K562 (cell line): ENCODE data around the gene CACNA1C. TPM values are rescaled to one million over a fixed set of nuclear protein-coding genes. Genes with fewer than 3 reads are reported as not detected.
A peak's percentile ranks its signal among the peaks of the same experiment; 100 is the strongest.

Experiments used
- ATAC-seq: fragments of 200-7000 bp; cut with Tn5 transposase; 3 replicates; pipeline ENCODE4 v1.9.1; 2020; ENCODE audit warnings: moderate library complexity
- BruUV-seq: library from RNA; stranded (reverse); fragments of 400-500 nt; replicated peaks from 2 replicates; lab custom pipeline; 2021; lab: Mats Ljungman, UMichigan
- CTCF ChIA-PET: fragments of 300-600 bp; formaldehyde crosslinking; extraction: SDS; loops from one replicate; lab custom pipeline; 2021; ENCODE audit warnings: low intra/inter-chr PET ratio; lab: Yijun Ruan, JAX
- POLR2A ChIA-PET: fragments of 300-600, 350-650 bp; sonication (Branson Sonifier 250); formaldehyde crosslinking; extraction: SDS; loops from one replicate; lab custom pipeline; 2021; ENCODE audit warnings: antibody characterized with exemption, inconsistent platforms; lab: Yijun Ruan, JAX
- DNase-seq, 4 experiments: peaks; one replicate each; pipeline versions ENCODE4 v3.0.0 to v3.0.0-alpha.2; 2011 to 2018; ENCODE audit warnings: low spot score in 3 of 4, mixed read lengths in 3 of 4; ENCODE audit errors: extremely low read depth in 1 of 4
- FAIRE-seq: peaks from 2 replicates; lab custom pipeline; 2011; peaks lifted over from hg19 to GRCh38; lab: Jason Lieb, UNC
- H2AFZ ChIP-seq: 2 replicates; pipeline ENCODE4 v1.6.0; 2011; ENCODE audit warnings: low read depth, low read length, control low read depth, inconsistent platforms
- H3K27ac ChIP-seq: fragments of 200-600 bp; 3 replicates; pipeline ENCODE4 v1.8.0; 2011; ENCODE audit warnings: low read depth, mild to moderate bottlenecking, control low read depth, inconsistent platforms, low read length, moderate library complexity, mixed read lengths; ENCODE audit errors: extremely low read depth
- H3K27me3 ChIP-seq, 2 experiments: fragments of 300-600 bp in 1 of 2; 2 replicates in 1 of 2; 3 replicates in 1 of 2; pipeline versions ENCODE4 v1.6.0 to v1.8.0; 2011; ENCODE audit warnings: inconsistent platforms in 2 of 2, low read length in 2 of 2, mild to moderate bottlenecking in 1 of 2, mixed read lengths in 1 of 2, moderate library complexity in 1 of 2; ENCODE audit not compliant: control insufficient read depth in 2 of 2, insufficient read depth in 2 of 2
- H3K36me3 ChIP-seq: fragments of 300-600 bp; 3 replicates; pipeline ENCODE4 v1.8.0; 2011; ENCODE audit warnings: mild to moderate bottlenecking, low read length, inconsistent platforms; ENCODE audit not compliant: control insufficient read depth, insufficient read depth
- H3K4me1 ChIP-seq, 2 experiments: fragments of 200-600 bp in 1 of 2; replicated peaks in 1 of 2; 2 replicates in 1 of 2; 3 replicates in 1 of 2; pipeline versions ENCODE4 v1.5.1 to v1.8.0; 2011; ENCODE audit warnings: inconsistent platforms in 2 of 2, low read length in 2 of 2, mild to moderate bottlenecking in 1 of 2, mixed read lengths in 1 of 2, moderate library complexity in 1 of 2; ENCODE audit not compliant: control insufficient read depth in 2 of 2, insufficient read depth in 2 of 2
- H3K4me2 ChIP-seq: 2 replicates; pipeline ENCODE4 v1.6.1; 2011; ENCODE audit warnings: low read length, control low read depth, inconsistent platforms, mixed read lengths; ENCODE audit not compliant: insufficient read depth
- H3K4me3 ChIP-seq: fragments of 200-600 bp; sonication (generic), shearing (Covaris generic); 2 replicates; pipeline ENCODE4 v1.5.1; 2016; ENCODE audit warnings: control low read depth, inconsistent platforms
- H3K79me2 ChIP-seq: fragments of 200-600 bp; 3 replicates; pipeline ENCODE4 v1.8.0; 2011; ENCODE audit warnings: low read length, inconsistent platforms; ENCODE audit not compliant: control insufficient read depth, insufficient read depth
- H3K9ac ChIP-seq, 2 experiments: 2 replicates each; pipeline versions ENCODE4 v1.6.0 to v1.6.1; 2011; ENCODE audit warnings: low read depth in 2 of 2, low read length in 2 of 2, control low read depth in 1 of 2, inconsistent platforms in 1 of 2, mild to moderate bottlenecking in 1 of 2, mixed read lengths in 1 of 2; ENCODE audit not compliant: insufficient read depth in 1 of 2
- H3K9me1 ChIP-seq: one replicate; pipeline ENCODE4 v1.6.0; 2011; ENCODE audit warnings: inconsistent platforms, mild to moderate bottlenecking, low read length, moderate library complexity; ENCODE audit not compliant: control insufficient read depth, insufficient read depth
- H3K9me3 ChIP-seq: replicated peaks from 2 replicates; pipeline ENCODE4 v1.5.1; 2011; ENCODE audit warnings: low read depth, low read length, inconsistent platforms; ENCODE audit not compliant: control insufficient read depth, insufficient read depth
- H4K20me1 ChIP-seq: replicated peaks from 2 replicates; pipeline ENCODE4 v1.6.1; 2011; ENCODE audit warnings: low read length, inconsistent platforms, mixed read lengths; ENCODE audit not compliant: control insufficient read depth, insufficient read depth
- ARID1B ChIP-seq: fragments of 450-650 bp; IDR thresholded peaks from 2 replicates; pipeline ENCODE4 v1.6.1; 2016; ENCODE audit warnings: antibody characterized with exemption, mild to moderate bottlenecking, inconsistent platforms
- ATF7 ChIP-seq: fragments of 450-650 bp; IDR thresholded peaks from 2 replicates; pipeline ENCODE4 v1.7.1; 2014; ENCODE audit warnings: mild to moderate bottlenecking, moderate library complexity
- CBFA2T2 ChIP-seq: fragments of 450-650 bp; conservative IDR thresholded peaks from 2 replicates; pipeline ENCODE4 v1.6.1; 2017; ENCODE audit warnings: mild to moderate bottlenecking
- CEBPG ChIP-seq, 3 experiments: fragments of 200-800 bp in 1 of 3; sonication (Bioruptor generic) in 1 of 3; sonication (generic) in 1 of 3; formaldehyde crosslinking in 1 of 3; IDR thresholded peaks in 2 of 3; conservative IDR thresholded peaks in 1 of 3; 2 replicates each; pipeline versions ENCODE4 v1.6.1 to v1.8.0; 2016 to 2022; ENCODE audit warnings: missing compliant biosample characterization in 2 of 3, missing genetic modification characterization in 2 of 3, mild to moderate bottlenecking in 1 of 3, missing genetic modification reagents in 1 of 3
- CXXC5 ChIP-seq: fragments of 250-450 bp; sonication (Bioruptor Pico); IDR thresholded peaks from 2 replicates; pipeline ENCODE4 v1.8.0; 2022; ENCODE audit warnings: inconsistent platforms, mild to moderate bottlenecking, moderate library complexity
- DPF2 ChIP-seq: fragments of 450-650 bp; IDR thresholded peaks from 2 replicates; pipeline ENCODE4 v1.6.1; 2016
- EP300 ChIP-seq: IDR thresholded peaks from 2 replicates; pipeline ENCODE4 v1.6.1; 2012; ENCODE audit warnings: low read length, improper control_type of control experiment
- JUND ChIP-seq, 2 experiments: IDR thresholded peaks; 2 replicates in 1 of 2; 3 replicates in 1 of 2; pipeline ENCODE4 v1.6.1; 2011; ENCODE audit warnings: borderline replicate concordance in 2 of 2, low read depth in 2 of 2, low read length in 2 of 2, improper control_type of control experiment in 1 of 2, missing biosample characterization in 1 of 2, missing genetic modification characterization in 1 of 2, missing genetic modification reagents in 1 of 2
- KLF16 ChIP-seq: IDR thresholded peaks from 2 replicates; pipeline ENCODE4 v1.6.1; 2016; ENCODE audit warnings: antibody characterized with exemption
- KLF6 ChIP-seq: fragments of 250-450 bp; sonication (Bioruptor Pico); IDR thresholded peaks from 2 replicates; pipeline ENCODE4 v1.4.0; 2020; ENCODE audit warnings: mild to moderate bottlenecking, moderate library complexity, borderline replicate concordance
- MEIS2 ChIP-seq: fragments of 450-650 bp; IDR thresholded peaks from 2 replicates; pipeline ENCODE4 v1.6.1; 2014; ENCODE audit warnings: mild to moderate bottlenecking; ENCODE audit not compliant: partially characterized antibody
- PTBP1 ChIP-seq: fragments of 200-400 bp; formaldehyde crosslinking; IDR thresholded peaks from 2 replicates; pipeline ENCODE4 v1.6.1; 2017; ENCODE audit warnings: low read depth, low read length
- RB1 ChIP-seq: fragments of 450-650 bp; IDR thresholded peaks from 2 replicates; pipeline ENCODE4 v1.6.1; 2017; ENCODE audit warnings: low read depth, mild to moderate bottlenecking
- SOX6 ChIP-seq: fragments of 450-650 bp; IDR thresholded peaks from 2 replicates; pipeline ENCODE4 v1.6.1; 2014; ENCODE audit warnings: mild to moderate bottlenecking
- TBL1XR1 ChIP-seq, 2 experiments: IDR thresholded peaks; 2 replicates each; pipeline ENCODE4 v1.6.1; 2012; ENCODE audit warnings: improper control_type of control experiment in 2 of 2, low read length in 2 of 2, mild to moderate bottlenecking in 1 of 2
- TCF3 ChIP-seq: sonication (generic); formaldehyde crosslinking; IDR thresholded peaks from 2 replicates; pipeline ENCODE4 v1.4.0; 2020; ENCODE audit warnings: mild to moderate bottlenecking, missing genetic modification reagents
- TEAD4 ChIP-seq, 2 experiments: sonication (generic) in 1 of 2; formaldehyde crosslinking in 1 of 2; IDR thresholded peaks; 2 replicates each; pipeline versions ENCODE4 v1.6.1 to v1.8.0; 2012 to 2022; ENCODE audit warnings: borderline replicate concordance in 1 of 2, inconsistent platforms in 1 of 2, low read length in 1 of 2, mild to moderate bottlenecking in 1 of 2, missing genetic modification reagents in 1 of 2
- ZNF23 ChIP-seq: fragments of 250-450 bp; sonication (Bioruptor Pico); IDR thresholded peaks from 2 replicates; pipeline ENCODE4 v1.4.0; 2020; ENCODE audit warnings: mild to moderate bottlenecking
- ZNF408 ChIP-seq: fragments of 250-450 bp; sonication (Bioruptor Pico); IDR thresholded peaks from 2 replicates; pipeline ENCODE4 v1.4.0; 2020; ENCODE audit warnings: low read depth, mild to moderate bottlenecking, moderate library complexity
- ZNF431 ChIP-seq: sonication (generic); formaldehyde crosslinking; IDR thresholded peaks from 2 replicates; pipeline ENCODE4 v1.8.0; 2022; ENCODE audit warnings: mild to moderate bottlenecking, missing genetic modification reagents
- ZNF655 ChIP-seq: fragments of 250-450 bp; sonication (Bioruptor Pico); IDR thresholded peaks from 2 replicates; pipeline ENCODE4 v1.5.0; 2021
- WGBS: fragments of 100-300 bp; shearing (Covaris generic); methylation state at CpG from one replicate; pipeline ENCODE4 v1.1.6; 2016; ENCODE audit warnings: low coverage, mixed read lengths; ENCODE audit not compliant: insufficient coverage; ENCODE audit errors: missing lambda C conversion rate; 5-methylcytosine and 5-hydroxymethylcytosine counted together
- in situ Hi-C: fragments of 300-500 bp; cut with MboI; formaldehyde crosslinking; loops from 4 replicates; pipeline ENCODE4 v1.15.0; 2018; ENCODE audit warnings: inconsistent platforms, mixed read lengths
- intact Hi-C: fragments of 100-400 bp; cut with micrococcal nuclease; formaldehyde crosslinking; loops from 2 replicates; pipeline ENCODE4 v1.14.2; 2022
- polyA plus RNA-seq, 8 experiments: library from polyadenylated mRNA; depleted of rRNA in 4 of 8; stranded (reverse) in 5 of 8; unstranded in 3 of 8; fragments of >200 nt; fragmentation: Nextera tagmentation in 2 of 8; fragmentation: Illumina TruSeq in 1 of 8; extraction: Ambion mirVana in 2 of 8; extraction: Trizol in 1 of 8; gene quantifications; 2 replicates each; pipeline versions ENCODE4 v1.2.1 to v1.2.3, GENCODE V29; 2011 to 2014; ENCODE audit warnings: inconsistent platforms in 1 of 8, missing spikeins in 1 of 8
- total RNA-seq, 7 experiments: library from RNA; depleted of rRNA in 6 of 7; stranded (reverse); fragments of >200 nt in 6 of 7; fragmentation: Illumina TruSeq in 2 of 7; extraction: Trizol in 2 of 7; gene quantifications; 2 replicates each; pipeline versions ENCODE4 v1.2.1 to v1.2.3, GENCODE V29; 2011 to 2021; ENCODE audit warnings: low replicate concordance in 1 of 7
- TF ChIP-seq, protein P1 (sequence below), 2 experiments: fragments of 450-650 bp in 1 of 2; sonication (generic) in 1 of 2; formaldehyde crosslinking in 1 of 2; IDR thresholded peaks in 1 of 2; conservative IDR thresholded peaks in 1 of 2; 2 replicates each; pipeline versions ENCODE4 v1.6.1 to v1.8.1; 2016 to 2023; ENCODE audit warnings: mild to moderate bottlenecking in 2 of 2, moderate library complexity in 2 of 2, inconsistent platforms in 1 of 2, missing genetic modification reagents in 1 of 2

The CACNA1C gene
- total and polyA plus RNA-seq, 9 of the 15 experiments (the other 6 are each of a cell fraction or from before 2014, with no cell fraction given), result not detected

- peak; percentile 7 to 24 (median 16) for DNase-seq
- no peaks in the 10 kb centered on the region for H3K27me3 ChIP-seq
- peak; percentile 77 for ATAC-seq
- no peak overlapping the region for H2AFZ ChIP-seq
- in situ Hi-C loops, result no loop called here
- H3K79me2 ChIP-seq, result no peaks in the 10 kb centered on the region
- no TSS peak for BruUV-seq
- peaks cover 3 to 22% of the 10 kb centered on the region in 2 experiments; a peak in 3 of 5 replicates for H3K4me1 ChIP-seq
- no peaks in the 10 kb centered on the region for H3K9me1 ChIP-seq
- 4% methylated on average over 4 of the region's 4 CpGs for WGBS
- POLR2A ChIA-PET, result interaction anchor here (0.7 kb wide), 1 partner anchor 38 kb away, joined by 3 read pairs; no protein-coding TSS in a partner anchor
- FAIRE-seq, result no peak
- intact Hi-C loops, result no loop called here
- H4K20me1 ChIP-seq, result no peaks in the 10 kb centered on the region
- no peaks in the 10 kb centered on the region for H3K36me3 ChIP-seq
- H3K9me3 ChIP-seq, result no peaks in the 10 kb centered on the region
- CTCF ChIA-PET, result no interaction called here
- no peak overlapping the region for H3K4me2 ChIP-seq
- H3K9ac ChIP-seq, result no peak overlapping the region
- H3K27ac ChIP-seq, result no peak overlapping the region; the same call in 2 of the 3 replicates
- H3K4me3 ChIP-seq, result no peak overlapping the region
- TF ChIP-seq JUND (IDR thresholded peaks at IDR 0.05; ENCODE audit: borderline replicate concordance, low read depth, low read length) (peak; percentile 6; the same call in 1 of the 2 replicates), JUND (tag; IDR thresholded peaks at IDR 0.05; ENCODE audit: borderline replicate concordance, low read depth, low read length) (no peak), RB1 (no peak), TBL1XR1 (IDR thresholded peaks at IDR 0.05; ENCODE audit: low read length in 2 of 2) (peak in 1 of 2 experiments; percentile 22; a peak in 1 of 4 replicates), CBFA2T2 (peak; percentile 33; the same call in 1 of the 2 replicates), ZNF431 (CRISPR knock-in tag) (no peak), CXXC5 (peak; percentile 37; the same call in 1 of the 2 replicates), CEBPG (CRISPR knock-in tag; IDR thresholded peaks at IDR 0.05) (peak; percentile 26; the same call in 1 of the 2 replicates), CEBPG (tag; conservative IDR thresholded peaks at IDR 0.05 in 1 of 2, IDR thresholded peaks at IDR 0.05 in 1 of 2) (peak in 1 of 2 experiments; percentile 68; a peak in 2 of 4 replicates), KLF16 (peak; percentile 37; the same call in 1 of the 2 replicates), ARID1B (peak; percentile 68), TCF3 (peak; percentile 75), KLF6 (CRISPR knock-in tag) (no peak), ZNF655 (no peak), PTBP1 (no peak), DPF2 (no peak), SOX6 (peak; percentile 83), ATF7 (peak; percentile 16; the same call in 1 of the 2 replicates), EP300 (peak; percentile 45; the same call in 1 of the 2 replicates), ZNF408 (no peak), ZNF23 (CRISPR knock-in tag) (no peak), TEAD4 (IDR thresholded peaks at IDR 0.05; ENCODE audit: low read length) (peak; percentile 75), TEAD4 (CRISPR knock-in tag; IDR thresholded peaks at IDR 0.05; ENCODE audit: borderline replicate concordance) (no peak), MEIS2 (peak; percentile 68)
- TF ChIP-seq, protein P1, sequence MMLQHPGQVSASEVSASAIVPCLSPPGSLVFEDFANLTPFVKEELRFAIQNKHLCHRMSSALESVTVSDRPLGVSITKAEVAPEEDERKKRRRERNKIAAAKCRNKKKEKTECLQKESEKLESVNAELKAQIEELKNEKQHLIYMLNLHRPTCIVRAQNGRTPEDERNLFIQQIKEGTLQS (IDR thresholded peaks at IDR 0.05), result peak; percentile 51
- TF ChIP-seq, protein P1 (CRISPR knock-in tag; conservative IDR thresholded peaks at IDR 0.05), result no peak
These were observed 281.9 kb downstream of the CACNA1C start for GRCh38 chr12:2334689-2335088.
